ENCODE measurements around the gene TMEM116.
A peak's percentile ranks its signal among the peaks of the same experiment; 100 is the strongest.
"Not testable (repeated sequence)": the region's sequence is repeated elsewhere in the genome, so short reads cannot be mapped to it uniquely, and the experiment has no call there.

TMEM116 gene

GRCh38 chr12:112012775-112013600 is at the start of gene TMEM116, which contains the start of gene ERP29:
Gene TMEM116 (minus strand): TSS chr12:112013165. CDS start chr12:112005270, 7,895 bp downstream.
Gene ERP29 (plus strand): TSS chr12:112013426. CDS start chr12:112013466, 40 bp downstream.
- peak; percentile 99 for DNase-seq

- DNase-seq: no peak
These were observed 48.2 kb upstream of the TMEM116 start for GRCh38 chr12:112061137-112061536.

- no peak for DNase-seq
These were observed 36.4 kb upstream of the TMEM116 start for GRCh38 chr12:112049351-112049750.

- no peak for DNase-seq
These were observed 33.0 kb upstream of the TMEM116 start for GRCh38 chr12:112046003-112046402.

- not testable (repeated sequence) for DNase-seq
These were observed 23.6 kb upstream of the TMEM116 start for GRCh38 chr12:112036614-112037013.

- no peak for DNase-seq
These were observed 22.3 kb upstream of the TMEM116 start for GRCh38 chr12:112035219-112035785.

GRCh38 chr12:112032292-112032691 is 19.3 kb upstream of the TMEM116 start:
- no peak for DNase-seq

- DNase-seq: no peak
These were observed 18.5 kb upstream of the TMEM116 start for GRCh38 chr12:112031472-112031871.

- no peak for DNase-seq
These were observed 16.3 kb upstream of the TMEM116 start for GRCh38 chr12:112029301-112029700.

- no peak for DNase-seq
These were observed 12.9 kb upstream of the TMEM116 start for GRCh38 chr12:112025808-112026375.

GRCh38 chr12:112023759-112024396 is 10.9 kb upstream of the TMEM116 start:
- DNase-seq: no peak

GRCh38 chr12:112022241-112023016 is 9.5 kb upstream of the TMEM116 start:
- no peak for DNase-seq

GRCh38 chr12:112020947-112021457 is 8.0 kb upstream of the TMEM116 start:
- DNase-seq: no peak

GRCh38 chr12:112018571-112019237 is 5.7 kb upstream of the TMEM116 start:
- DNase-seq: no peak

GRCh38 chr12:112017041-112017440 is 4.1 kb upstream of the TMEM116 start:
- DNase-seq: no peak

- DNase-seq: no peak
These were observed 3.0 kb upstream of the TMEM116 start for GRCh38 chr12:112015938-112016337.

GRCh38 chr12:112013601-112014402 is 837 bp upstream of the TMEM116 start:
- DNase-seq: peak; percentile 54 to 60

- DNase-seq: no peak
These were observed 1.3 kb downstream of the TMEM116 start for GRCh38 chr12:112011685-112012084.

GRCh38 chr12:112010415-112011344 is 2.3 kb downstream of the TMEM116 start:
- DNase-seq: no peak

GRCh38 chr12:112009596-112009995 is 3.4 kb downstream of the TMEM116 start:
- DNase-seq: not testable (repeated sequence)
